GM06990 (cell line): ENCODE data around the gene TMEM219.

ENCODE experiments used
- DNase-seq: peaks from one replicate; pipeline ENCODE4 v3.0.0-alpha.2; 2011; ENCODE audit not compliant: insufficient read length; ENCODE audit errors: extremely low read depth
- H3K27me3 ChIP-seq: replicated peaks from 2 replicates; pipeline ENCODE4 v1.6.0; 2011; ENCODE audit warnings: low read length; ENCODE audit not compliant: control insufficient read depth, insufficient read depth
- H3K36me3 ChIP-seq: 2 replicates; pipeline ENCODE4 v1.5.1; 2011; ENCODE audit warnings: low read length; ENCODE audit not compliant: control insufficient read depth, insufficient read depth
- H3K4me3 ChIP-seq: replicated peaks from 2 replicates; pipeline ENCODE4 v1.5.1; 2011; ENCODE audit warnings: low read depth, mild to moderate bottlenecking, control low read depth, low read length
- TF ChIP-seq, protein P1 (sequence below): IDR thresholded peaks from 2 replicates; pipeline ENCODE4 v1.5.1; 2011; ENCODE audit warnings: low read length, control low read depth, mild to moderate bottlenecking, inconsistent platforms; ENCODE audit not compliant: insufficient read depth, poor library complexity, severe bottlenecking

Gene TMEM219

DNA sequence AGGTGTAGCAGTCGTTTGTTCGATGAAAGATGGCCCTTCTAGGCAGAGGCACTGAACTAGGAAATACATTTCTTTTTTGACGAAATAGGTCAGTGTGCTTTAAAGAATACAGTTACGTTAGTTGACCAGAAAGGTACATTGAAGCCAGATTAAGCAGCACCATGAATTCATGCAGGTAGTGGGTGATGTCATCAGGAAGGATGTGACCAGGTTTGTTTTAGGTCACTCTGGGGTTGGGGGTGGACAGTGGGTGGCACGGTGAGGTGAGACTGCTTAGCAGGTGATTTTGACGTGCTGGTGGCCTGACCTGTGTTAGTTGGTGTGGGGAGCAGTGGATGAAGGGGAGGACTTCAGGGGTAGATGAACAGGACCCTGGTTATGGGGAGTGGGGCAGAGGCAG is 37.7 kb downstream of the TMEM219 start:
- no peaks in the 10 kb centered on the region for H3K27me3 ChIP-seq
- TF ChIP-seq, protein P1, sequence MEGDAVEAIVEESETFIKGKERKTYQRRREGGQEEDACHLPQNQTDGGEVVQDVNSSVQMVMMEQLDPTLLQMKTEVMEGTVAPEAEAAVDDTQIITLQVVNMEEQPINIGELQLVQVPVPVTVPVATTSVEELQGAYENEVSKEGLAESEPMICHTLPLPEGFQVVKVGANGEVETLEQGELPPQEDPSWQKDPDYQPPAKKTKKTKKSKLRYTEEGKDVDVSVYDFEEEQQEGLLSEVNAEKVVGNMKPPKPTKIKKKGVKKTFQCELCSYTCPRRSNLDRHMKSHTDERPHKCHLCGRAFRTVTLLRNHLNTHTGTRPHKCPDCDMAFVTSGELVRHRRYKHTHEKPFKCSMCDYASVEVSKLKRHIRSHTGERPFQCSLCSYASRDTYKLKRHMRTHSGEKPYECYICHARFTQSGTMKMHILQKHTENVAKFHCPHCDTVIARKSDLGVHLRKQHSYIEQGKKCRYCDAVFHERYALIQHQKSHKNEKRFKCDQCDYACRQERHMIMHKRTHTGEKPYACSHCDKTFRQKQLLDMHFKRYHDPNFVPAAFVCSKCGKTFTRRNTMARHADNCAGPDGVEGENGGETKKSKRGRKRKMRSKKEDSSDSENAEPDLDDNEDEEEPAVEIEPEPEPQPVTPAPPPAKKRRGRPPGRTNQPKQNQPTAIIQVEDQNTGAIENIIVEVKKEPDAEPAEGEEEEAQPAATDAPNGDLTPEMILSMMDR = no peak
- peaks cover 14% of the 10 kb centered on the region for H3K36me3 ChIP-seq
- no peak overlapping the region for H3K4me3 ChIP-seq
- no peak for DNase-seq

DNA sequence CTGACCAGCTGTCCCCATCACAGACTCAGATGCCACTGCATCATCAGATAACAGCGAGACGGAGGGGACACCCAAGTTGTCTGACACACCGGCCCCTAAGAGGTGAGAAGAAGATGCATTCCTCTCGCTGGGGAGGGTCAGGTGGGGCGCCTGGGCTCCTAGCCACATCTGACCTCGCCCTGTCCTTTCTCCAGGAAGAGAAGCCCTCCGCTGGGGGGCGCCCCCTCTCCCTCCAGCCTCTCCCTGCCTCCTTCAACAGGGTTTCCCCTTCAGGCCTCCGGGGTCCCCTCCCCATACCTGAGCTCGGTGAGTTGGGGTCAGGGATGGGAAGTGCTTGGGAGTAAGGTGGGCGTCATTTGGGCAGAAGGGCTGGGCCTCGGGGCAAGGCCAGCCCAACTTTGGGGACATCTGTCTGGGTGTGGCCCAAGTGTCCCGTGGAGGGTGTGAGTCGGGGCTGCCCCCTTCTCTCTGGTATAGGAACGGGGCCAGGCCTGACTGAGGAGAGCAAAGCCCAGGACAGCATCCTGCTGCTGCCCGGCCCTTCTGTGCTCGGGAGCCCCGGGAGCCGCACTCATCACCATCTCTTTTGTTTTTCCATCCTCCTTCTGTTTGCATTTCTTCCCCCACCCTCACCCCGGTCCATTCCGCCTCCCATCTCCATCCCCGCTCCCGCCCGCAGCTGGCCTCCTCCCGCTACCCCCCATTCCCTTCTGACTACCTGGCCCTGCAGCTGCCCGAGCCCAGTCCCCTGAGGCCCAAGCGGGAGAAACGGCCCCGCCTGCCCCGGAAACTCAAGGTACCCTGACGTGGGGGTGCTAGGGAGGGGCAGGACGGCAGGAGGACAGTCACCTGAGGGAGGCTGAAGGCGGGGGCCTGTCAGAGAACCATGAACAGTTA is 39.1 kb downstream of the TMEM219 start:
- Histone ChIP-seq H3K36me3 (peaks cover 14% of the 10 kb centered on the region), H3K4me3 (no peak overlapping the region), H3K27me3 (no peaks in the 10 kb centered on the region)
- TF ChIP-seq, protein P1 = no peak
- DNase-seq = no peak

DNA sequence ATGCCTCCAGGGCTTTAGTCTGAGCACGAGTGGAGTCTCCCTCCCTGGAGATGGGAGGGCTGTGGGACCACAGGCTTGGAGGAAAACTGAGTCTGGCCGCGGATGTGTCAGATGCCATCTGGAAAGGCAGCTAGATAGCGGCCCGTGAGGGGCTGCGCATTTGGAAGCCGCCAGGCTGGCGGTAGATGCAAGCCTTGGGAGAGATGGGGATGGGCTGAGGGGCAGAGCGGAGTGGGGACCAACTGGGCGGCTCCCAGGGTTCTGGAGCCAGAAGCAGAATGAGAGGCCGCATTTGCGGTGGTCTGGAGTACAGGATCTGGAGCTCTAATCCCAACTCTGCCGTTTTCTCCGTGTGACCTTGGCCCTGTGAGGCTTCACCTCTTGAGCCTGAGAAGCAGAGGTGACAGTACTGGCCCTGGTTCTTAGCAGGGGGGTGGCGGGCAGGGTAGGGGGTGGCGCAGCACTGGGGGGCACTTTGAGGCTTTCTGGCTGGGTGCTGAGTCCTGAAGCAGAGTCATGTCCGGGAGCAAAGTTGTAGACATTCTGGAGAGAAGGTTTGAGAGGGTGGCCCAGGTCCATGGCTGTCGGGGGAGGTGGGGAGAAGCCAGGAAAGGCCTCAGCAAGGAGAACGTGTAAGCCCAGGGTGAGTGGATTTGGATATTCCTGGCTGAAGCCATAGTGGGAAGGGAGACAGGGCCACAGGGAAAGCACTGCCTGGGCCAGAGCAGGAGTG is 40.9 kb downstream of the TMEM219 start:
- peaks cover 14% of the 10 kb centered on the region for H3K36me3 ChIP-seq
- TF ChIP-seq, protein P1 = no peak
- DNase-seq = no peak

DNA sequence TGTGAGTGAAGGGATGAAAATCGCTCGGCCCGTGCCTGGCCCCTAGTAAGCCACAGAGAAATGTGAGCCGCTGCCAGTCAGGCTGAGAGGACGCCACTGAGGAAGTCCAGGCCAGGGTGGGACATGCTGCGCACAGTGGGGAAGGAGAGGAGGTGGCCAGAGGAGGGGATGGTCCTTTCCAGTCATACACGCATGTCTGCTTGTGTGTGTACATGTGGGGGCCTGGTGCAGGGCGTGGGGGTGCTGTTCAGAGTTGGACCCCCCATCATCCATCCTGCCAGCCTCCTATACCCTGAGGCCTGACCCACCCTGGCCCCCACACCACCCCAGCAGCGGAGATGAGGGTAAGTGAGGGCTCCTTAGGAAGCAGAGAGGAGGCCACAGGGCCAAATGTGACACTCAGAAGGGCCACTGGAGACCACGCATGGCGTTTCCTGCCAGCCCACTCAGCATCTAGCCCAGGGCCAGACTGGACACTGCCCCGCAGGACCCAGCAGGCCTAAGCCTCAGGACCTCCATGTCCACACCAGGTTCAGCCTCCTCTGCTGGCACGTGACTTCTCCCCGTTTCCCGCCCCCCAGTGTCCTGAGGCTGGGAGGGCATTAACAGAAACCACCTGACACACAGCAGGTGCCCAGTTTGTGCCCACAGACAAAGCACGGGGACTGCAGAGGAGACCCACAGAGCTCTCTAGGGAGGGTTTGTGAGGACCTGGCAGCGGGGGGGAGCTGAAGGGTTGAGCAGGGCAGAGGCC is 42.0 kb downstream of the TMEM219 start:
- Histone ChIP-seq H3K36me3 (peaks cover 14% of the 10 kb centered on the region), H3K27me3 (no peaks in the 10 kb centered on the region), H3K4me3 (no peak overlapping the region)
- TF ChIP-seq, protein P1 = no peak
- no peak for DNase-seq

More for the DNA sequence above, 40.9 kb downstream of the TMEM219 start:
- Histone ChIP-seq H3K4me3 (no peak overlapping the region), H3K27me3 (no peaks in the 10 kb centered on the region)

DNA sequence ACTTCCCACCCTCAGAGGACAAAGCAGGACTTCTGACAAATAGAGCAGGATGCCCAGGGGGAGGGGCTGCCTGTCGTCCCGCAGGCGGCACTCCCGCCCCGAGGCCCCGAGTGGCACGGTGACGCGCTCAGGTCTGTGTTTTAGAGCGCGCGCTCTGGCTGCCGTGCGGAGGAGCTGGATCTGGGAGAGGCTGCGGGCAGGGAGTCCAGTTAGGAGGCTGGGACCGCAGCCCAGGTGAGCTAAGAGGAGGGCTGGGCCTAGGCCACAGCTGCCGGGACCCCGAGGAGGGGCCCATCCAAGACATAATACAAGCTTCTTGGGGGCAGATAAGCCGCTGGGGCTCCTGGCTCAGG is 42.5 kb downstream of the TMEM219 start:
- no peak overlapping the region for H3K4me3 ChIP-seq
- H3K27me3 ChIP-seq = no peaks in the 10 kb centered on the region
- DNase-seq = no peak
- TF ChIP-seq, protein P1 = no peak
- H3K36me3 ChIP-seq = peaks cover 12% of the 10 kb centered on the region
